Heart left ventricle (tissue), 16 donors: ENCODE results near the gene FAM98C. TPM values are rescaled to one million over a fixed set of nuclear protein-coding genes. Genes with fewer than 3 reads are reported as not detected.

ENCODE experiments used
- ATAC-seq, 4 donors: fragments of 200-7000 bp; cut with Tn5 transposase; one replicate each; pipeline ENCODE4 v1.9.1; 2020 to 2022; ENCODE audit warnings: moderate library complexity in 4 of 4, mild to moderate bottlenecking in 3 of 4, moderate number of reproducible peaks in 1 of 4
- DNase-seq, 5 donors: peaks; one replicate each; pipeline ENCODE4 v3.0.0-alpha.2; 2020
- H3K27ac ChIP-seq, 12 donors: fragments of 200-600 bp; sonication (generic) in 4 of 12; one replicate each; pipeline versions ENCODE4 v1.5.0 to v1.8.0; 2016 to 2022; ENCODE audit warnings: mild to moderate bottlenecking in 2 of 12
- H3K27me3 ChIP-seq, 9 donors: fragments of 200-600 bp; sonication (generic) in 2 of 9; one replicate each; pipeline versions ENCODE4 v1.5.1 to v1.8.0; 2016 to 2022; ENCODE audit warnings: mild to moderate bottlenecking in 3 of 9
- H3K36me3 ChIP-seq, 9 donors: fragments of 200-600 bp; sonication (generic) in 2 of 9; one replicate each; pipeline versions ENCODE4 v1.5.0 to v1.8.0; 2018 to 2022; ENCODE audit warnings: mild to moderate bottlenecking in 2 of 9
- H3K4me1 ChIP-seq, 12 donors: fragments of 200-600 bp; sonication (generic) in 4 of 12; one replicate each; pipeline versions ENCODE4 v1.5.0 to v1.8.0; 2016 to 2022; ENCODE audit warnings: mild to moderate bottlenecking in 3 of 12
- H3K4me3 ChIP-seq, 12 donors: fragments of 200-600 bp; sonication (generic) in 4 of 12; one replicate each; pipeline versions ENCODE4 v1.5.0 to v1.8.0; 2017 to 2022; ENCODE audit warnings: mild to moderate bottlenecking in 9 of 12, moderate library complexity in 4 of 12
- H3K9me3 ChIP-seq, 12 donors: fragments of 200-600 bp; sonication (generic) in 4 of 12; one replicate each; pipeline versions ENCODE4 v1.5.0 to v1.8.0; 2016 to 2022; ENCODE audit warnings: mild to moderate bottlenecking in 1 of 12
- CTCF ChIP-seq, 12 donors: fragments of 200-600 bp; sonication (generic) in 4 of 12; IDR thresholded peaks; one replicate each; pipeline versions ENCODE4 v1.5.0 to v1.8.0; 2018 to 2022; ENCODE audit warnings: antibody characterized with exemption in 12 of 12, mild to moderate bottlenecking in 5 of 12
- POLR2A ChIP-seq, 2 donors: fragments of 450-650 bp; IDR thresholded peaks; one replicate each; pipeline ENCODE4 v1.6.1; 2017; ENCODE audit warnings: antibody characterized with exemption in 2 of 2, mild to moderate bottlenecking in 2 of 2, moderate library complexity in 2 of 2
- WGBS, 4 donors: extraction: QIAGEN DNeasy Blood & Tissue Kit in 2 of 4; methylation state at CpG; one replicate each; pipeline versions ENCODE4 v1.1.5 to v1.1.7; 2013 to 2018; 5-methylcytosine and 5-hydroxymethylcytosine counted together
- intact Hi-C, 10 donors: fragments of 100-400 bp; cut with DNase I; formaldehyde crosslinking; loops; one replicate each; pipeline versions ENCODE4 v1.11.1 to v1.14.2; 2022
- polyA plus RNA-seq, 2 donors: library from polyadenylated mRNA; stranded (reverse); fragments of 200-250 nt; gene quantifications; one replicate each; pipeline ENCODE4 v1.2.3, GENCODE V29; 2013
- total RNA-seq, 9 donors: library from RNA; depleted of rRNA in 2 of 9; stranded (reverse); fragments of >200 nt in 2 of 9; fragmentation: NEBNext Ultra II Directional in 3 of 9; extraction: Animal tissue kit (Norgen Biotek cat#: 25700) in 3 of 9; gene quantifications; one replicate each; pipeline versions ENCODE4 v1.1.0 to v1.2.4, GENCODE V29; 2016 to 2023
- donor health status: ischemic (EF 13 %, LVEDD 7.1; RV severe dilation, severe dysfunction).
- donor health status: healthy with polysubstance abuse.
- donor health status: DM: no; HTN: yes; CAD: no.
- donor health status: DM: no; HTN: no; CAD: no.
- donor health status: ischemic (EF 25% LVEDD 6.9; RV normal size, moderate dysfunction).
- donor health status: ischemic (EF 25% LVEDD 5.7; RV mildly dilated, moderate dysfunction).
- donor health status: healthy.
- donor health status: DM: yes; HTN: yes; CAD: no.
- donor health status: ischemic (EF 35%, LVEDD 5.7; RV mildly dilated, moderate dysfunction).
- donor health status: nonischemic (EF 11% LVEDD 7.7; RV severe dilation, severe dysfunction).
- donor health status: DM: yes; HTN: yes; CAD: no.
- donor health status: PGD.
- donor health status: ischemic (EF 29% LVEDD 5.4; RV normal size, mild dysfunction).
- donor health status: nonischemic (EF 23%, LVEDD 6.1; RV moderate dilation, normal function).

The FAM98C gene
- total and polyA plus RNA-seq, 11 donors, result 9.3 to 15.8 (median 11.8) TPM

GRCh38 chr19:38386300-38386970 lies 16.5 kb upstream of the FAM98C start:
- no peak for TF ChIP-seq CTCF (IDR thresholded peaks at IDR 0.05)
- no peak for TF ChIP-seq POLR2A (IDR thresholded peaks at IDR 0.05)
- Histone ChIP-seq H3K36me3 (peaks cover 2 to 47% (median 38%) of the 10 kb centered on the region in 9 donors), H3K27me3 (peaks cover 0 to 36% (median 0%) of the 10 kb centered on the region in 9 donors), H3K9me3 (no peaks in the 10 kb centered on the region), H3K4me3 (peak overlapping the region in 4 of 12 donors; percentile 56 to 69 (median 66)), H3K27ac (no peak overlapping the region), H3K4me1 (peaks cover 0 to 42% (median 25%) of the 10 kb centered on the region in 12 donors)
- ATAC-seq, result no peak
- WGBS, 4 donors, result 50 to 64% (median 57%) methylated on average over 30 to 61 of the region's 61 CpGs
- peak in 1 of 5 donors; percentile 61 for DNase-seq
- intact Hi-C loops, result no loop called here

- peak in 2 of 5 donors; percentile 43 to 75 for DNase-seq
- TF ChIP-seq CTCF (IDR thresholded peaks at IDR 0.05) (no peak), POLR2A (IDR thresholded peaks at IDR 0.05) (no peak)
- Histone ChIP-seq H3K27me3 (peaks cover 0 to 36% (median 0%) of the 10 kb centered on the region in 9 donors), H3K4me1 (peaks cover 0 to 42% (median 25%) of the 10 kb centered on the region in 12 donors), H3K4me3 (peak overlapping the region in 11 of 12 donors; percentile 33 to 69 (median 56)), H3K36me3 (peaks cover 0 to 41% (median 32%) of the 10 kb centered on the region in 9 donors), H3K9me3 (no peaks in the 10 kb centered on the region), H3K27ac (peak overlapping the region in 1 of 12 donors; percentile 80)
- WGBS, 4 donors, result 16 to 29% (median 17%) methylated on average over 16 to 36 of the region's 36 CpGs
- intact Hi-C loops, result no loop called here
- peak in 1 of 4 donors; percentile 5 for ATAC-seq
These were observed 15.8 kb upstream of the FAM98C start for GRCh38 chr19:38386971-38387549.

- TF ChIP-seq POLR2A (IDR thresholded peaks at IDR 0.05), result no peak
- TF ChIP-seq CTCF (IDR thresholded peaks at IDR 0.05), result no peak
- peak; percentile 73 to 86 (median 75) for DNase-seq
- Histone ChIP-seq H3K9me3 (no peaks in the 10 kb centered on the region), H3K4me1 (peaks cover 0 to 42% (median 25%) of the 10 kb centered on the region in 12 donors), H3K27ac (peak within 1 kb of the TSS in 6 of 12 donors; percentile 30 to 80 (median 47)), H3K36me3 (peaks cover 0 to 34% (median 25%) of the 10 kb centered on the region in 9 donors), H3K27me3 (peaks cover 0 to 36% (median 0%) of the 10 kb centered on the region in 9 donors), H3K4me3 (peak within 1 kb of the TSS; percentile 16 to 69 (median 53))
- 1 to 3% (median 2%) methylated on average over 36 to 51 of the region's 51 CpGs for WGBS, 4 donors
- intact Hi-C loops, result no loop called here
- peak; percentile 56 to 76 (median 68) for ATAC-seq
These were observed 15.1 kb upstream of the FAM98C start, which contains the start of gene GGN for GRCh38 chr19:38387550-38388348. TSS of gene GGN (minus strand) at chr19:38388034. CDS start at chr19:38387261, 773 bp downstream.
